ENCODE data around the gene TMPRSS2. TPM values are rescaled to one million over a fixed set of nuclear protein-coding genes. Genes with fewer than 3 reads are reported as not detected.

The TMPRSS2 gene
- total and polyA plus RNA-seq, 3 donors from 2014 or later = 2.3 to 5.6 (median 3.9) TPM

- H3K4me1 ChIP-seq = no peaks in the 10 kb centered on the region
- H3K4me3 ChIP-seq = no peak overlapping the region
- WGBS, 2 donors = 85 to 86% methylated on average over 11 of the region's 11 CpGs
- H3K27ac ChIP-seq = no peak overlapping the region
- DNase-seq = no peak
- no peaks in the 10 kb centered on the region for H3K9me3 ChIP-seq
- H3K36me3 ChIP-seq (ENCODE audit: low read depth, missing control alignments) = no peaks in the 10 kb centered on the region
- TF ChIP-seq CTCF (IDR thresholded peaks at IDR 0.05) (no peak), POLR2A (IDR thresholded peaks at IDR 0.05) (no peak)
- no peaks in the 10 kb centered on the region for H3K27me3 ChIP-seq
- intact Hi-C loops (cut with DNase I; ENCODE audit: low total_unique reads) = no loop called here
Measured at GRCh38 chr21:41478319-41479177, 29.4 kb downstream of the TMPRSS2 start.

DNA sequence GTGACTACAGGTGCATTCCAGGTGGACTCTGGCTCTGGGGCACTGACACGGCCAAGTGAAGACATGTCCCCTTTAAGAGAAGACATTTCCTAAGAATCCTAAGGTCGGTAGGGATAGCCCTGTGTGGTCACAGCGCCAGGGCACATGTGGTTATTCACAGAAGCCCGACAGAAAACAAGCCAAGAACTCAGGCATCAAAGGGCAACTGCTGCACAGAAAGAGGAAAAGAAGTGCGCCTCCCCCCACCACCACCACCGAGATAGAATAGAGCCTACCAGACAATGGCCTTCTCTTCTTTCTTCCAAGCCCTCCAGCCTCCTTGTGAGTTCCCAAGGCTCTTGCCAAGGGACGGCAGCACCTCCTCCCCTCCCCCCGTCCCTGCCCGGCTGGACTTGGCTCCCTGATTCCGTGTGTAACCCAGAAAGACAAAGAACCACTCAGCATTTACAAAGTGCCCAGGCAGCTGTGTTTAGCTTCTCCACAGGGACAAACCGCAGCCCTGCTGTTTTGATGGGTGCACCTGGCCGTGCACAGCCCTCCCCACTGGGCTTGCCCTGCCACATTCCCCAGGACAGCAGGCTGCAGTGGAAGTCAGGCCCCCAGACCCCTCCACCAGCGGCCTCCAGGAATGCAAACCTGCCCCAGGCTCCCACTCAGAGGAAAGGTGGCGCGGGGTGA lies 30.2 kb downstream of the TMPRSS2 start:
- Histone ChIP-seq H3K27ac (no peak overlapping the region), H3K9me3 (no peaks in the 10 kb centered on the region)
- TF ChIP-seq CTCF (IDR thresholded peaks at IDR 0.05) = no peak
- no peak for TF ChIP-seq POLR2A (IDR thresholded peaks at IDR 0.05)

DNA sequence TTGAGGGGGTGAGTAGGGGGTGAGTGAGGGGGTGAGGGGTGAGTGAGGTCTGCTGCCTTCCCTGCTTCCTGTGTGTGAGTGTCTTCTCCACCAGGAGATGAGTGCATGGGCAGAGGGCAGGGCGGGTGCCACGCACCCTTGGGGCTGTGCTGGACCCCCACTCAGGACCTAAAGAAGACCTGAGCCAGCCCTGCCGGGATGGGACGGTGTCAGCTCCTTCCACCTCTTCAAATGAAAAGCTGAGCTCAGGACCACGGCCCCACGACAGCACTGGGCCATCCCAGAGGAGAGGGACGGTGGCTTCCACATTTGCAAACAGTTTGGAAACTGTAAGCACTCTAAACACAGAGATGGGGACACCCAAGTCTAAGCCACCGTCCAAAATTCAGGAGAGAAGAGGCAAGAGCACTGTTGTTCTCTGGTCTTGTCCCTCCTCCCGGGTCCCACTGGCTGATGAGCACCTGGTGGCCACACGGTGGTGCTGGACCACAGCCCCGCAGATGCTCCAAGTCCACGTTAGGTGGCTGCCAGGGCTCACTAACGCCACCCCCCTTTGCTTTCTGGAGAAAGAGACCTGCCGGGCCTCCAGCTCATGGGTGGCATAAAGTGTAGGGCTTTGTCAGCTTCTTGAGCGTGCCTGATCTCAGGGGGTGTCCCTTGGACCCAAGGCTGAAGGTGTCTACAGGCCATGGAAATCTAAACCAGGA lies 32.1 kb downstream of the TMPRSS2 start:
- DNase-seq = no peak
- no peaks in the 10 kb centered on the region for H3K36me3 ChIP-seq (ENCODE audit: low read depth, missing control alignments)
- no peaks in the 10 kb centered on the region for H3K9me3 ChIP-seq
- no peaks in the 10 kb centered on the region for H3K27me3 ChIP-seq
- TF ChIP-seq CTCF (IDR thresholded peaks at IDR 0.05) = no peak
- no peak for TF ChIP-seq POLR2A (IDR thresholded peaks at IDR 0.05)
- WGBS, 2 donors = 82 to 90% methylated on average over 6 to 15 of the region's 15 CpGs
- H3K27ac ChIP-seq = no peak overlapping the region
- H3K4me3 ChIP-seq = no peak overlapping the region
- H3K4me1 ChIP-seq = no peaks in the 10 kb centered on the region
- intact Hi-C loops (cut with DNase I; ENCODE audit: low total_unique reads) = no loop called here

More for the DNA sequence above, 30.2 kb downstream of the TMPRSS2 start:
- 39 to 40% methylated on average over 13 to 15 of the region's 15 CpGs for WGBS, 2 donors
- H3K4me1 ChIP-seq = no peaks in the 10 kb centered on the region
- H3K27me3 ChIP-seq = no peaks in the 10 kb centered on the region
- H3K36me3 ChIP-seq (ENCODE audit: low read depth, missing control alignments) = no peaks in the 10 kb centered on the region
- intact Hi-C loops (cut with DNase I; ENCODE audit: low total_unique reads) = no loop called here
- H3K4me3 ChIP-seq = no peak overlapping the region
- DNase-seq = peak; percentile 47

GRCh38 chr21:41472753-41473548 lies 35.0 kb downstream of the TMPRSS2 start:
- 69 to 86% methylated on average over 4 to 33 of the region's 33 CpGs for WGBS, 2 donors

More at GRCh38 chr21:41472753-41473548, 35.0 kb downstream of the TMPRSS2 start:
- Histone ChIP-seq H3K4me1 (no peaks in the 10 kb centered on the region), H3K36me3 (ENCODE audit: low read depth, missing control alignments) (no peaks in the 10 kb centered on the region), H3K9me3 (no peaks in the 10 kb centered on the region), H3K27me3 (no peaks in the 10 kb centered on the region), H3K4me3 (no peak overlapping the region), H3K27ac (no peak overlapping the region)
- intact Hi-C loops (cut with DNase I; ENCODE audit: low total_unique reads) = no loop called here
- no peak for DNase-seq
- TF ChIP-seq POLR2A (IDR thresholded peaks at IDR 0.05) (no peak), CTCF (IDR thresholded peaks at IDR 0.05) (no peak)
